ENCODE measurements around the gene RARA. TPM values are rescaled to one million over a fixed set of nuclear protein-coding genes. Genes with fewer than 3 reads are reported as not detected.

RARA gene
- total and polyA plus RNA-seq, 8 donors: 6.8 to 19.7 (median 11.6) TPM

DNA sequence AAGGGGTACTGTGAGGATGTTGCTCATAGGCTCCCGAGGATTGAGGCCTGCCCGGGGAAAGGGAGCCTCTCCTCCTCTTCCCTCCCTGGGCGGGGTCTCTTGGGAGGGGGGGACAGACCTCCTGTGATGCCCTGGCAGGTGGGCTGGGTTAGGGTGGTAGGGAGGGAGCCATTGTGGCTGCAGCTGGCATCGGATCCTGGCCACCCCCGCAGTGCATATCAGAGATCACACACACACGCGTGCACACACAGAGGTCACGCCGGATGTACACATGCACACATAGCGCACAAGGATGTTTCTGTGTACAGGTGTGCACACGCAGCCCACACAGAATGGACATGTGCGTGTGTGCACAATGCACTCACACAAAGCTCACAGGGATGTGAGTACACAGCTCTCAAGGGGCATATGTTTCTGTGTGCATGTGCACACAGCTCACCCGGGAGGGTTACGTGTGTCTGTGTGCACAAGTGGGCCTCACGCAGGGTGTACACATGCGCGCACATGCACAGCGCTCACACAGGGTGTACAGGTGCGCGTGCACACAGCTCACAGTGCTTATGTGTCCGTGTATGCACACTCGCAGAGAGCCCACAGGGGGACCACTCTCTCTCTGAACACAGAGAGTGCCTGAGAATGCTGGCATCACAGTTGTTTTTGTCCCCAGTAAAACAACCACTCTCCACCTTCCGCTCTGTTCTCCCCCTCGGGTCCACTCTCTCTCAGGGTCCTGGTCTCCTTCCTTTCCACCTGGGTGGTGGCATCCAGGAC is 53.1 kb downstream of the RARA start:
- no peaks in the 10 kb centered on the region for H3K27me3 ChIP-seq
- FAIRE-seq (no peak), ATAC-seq (no peak), DNase-seq (peak in 1 of 6 donors; percentile 58)
- intact Hi-C loops (cut with DNase I): loop anchor here in 2 of 3 donors (10.0 kb wide), 2 partner anchors 53 to 193 kb away; partner anchors contain the start of gene TOP2A (in 1 of the 2)
- H3K4me3 ChIP-seq: peak overlapping the region in 2 of 4 donors; percentile 46 to 65
- H3K9me3 ChIP-seq: no peaks in the 10 kb centered on the region
- no peak for TF ChIP-seq CTCF (IDR thresholded peaks at IDR 0.05)
- H3K27ac ChIP-seq: no peak overlapping the region
- WGBS, 2 donors: 57 to 65% methylated on average over 23 to 24 of the region's 24 CpGs
- H3K4me1 ChIP-seq: peaks cover 0 to 7% (median 0%) of the 10 kb centered on the region in 3 donors
- H3K36me3 ChIP-seq: no peaks in the 10 kb centered on the region

DNA sequence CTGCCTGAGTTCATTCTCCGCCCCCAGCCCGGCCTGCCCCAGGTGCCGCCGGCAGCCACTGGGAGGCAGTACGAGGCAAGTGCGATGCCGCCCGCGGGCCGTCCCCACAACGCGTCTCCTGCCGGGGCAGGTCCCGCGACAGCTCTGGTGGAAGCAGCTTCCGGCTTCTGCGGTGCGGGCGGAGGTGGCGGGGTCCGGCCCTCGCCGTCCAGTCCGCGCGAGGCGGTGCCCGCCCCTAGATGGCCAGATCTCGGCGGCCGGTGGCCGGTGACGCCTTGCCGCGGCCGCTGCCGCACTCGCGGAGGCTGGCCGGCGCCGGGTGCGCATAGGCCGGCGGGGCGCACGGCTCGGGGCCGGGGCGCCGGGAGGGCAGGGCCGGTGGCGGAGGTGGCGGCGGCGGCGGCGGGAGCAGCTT is 53.7 kb downstream of the RARA start:
- intact Hi-C loops (cut with DNase I): loop anchor here in 2 of 3 donors (10.0 kb wide), 2 partner anchors 52 to 192 kb away; partner anchors contain the start of gene TOP2A (in 1 of the 2)
- Histone ChIP-seq H3K9me3 (no peaks in the 10 kb centered on the region), H3K36me3 (no peaks in the 10 kb centered on the region), H3K4me1 (peaks cover 0 to 7% (median 0%) of the 10 kb centered on the region in 3 donors), H3K27ac (no peak overlapping the region), H3K27me3 (no peaks in the 10 kb centered on the region), H3K4me3 (peak overlapping the region; percentile 46 to 65 (median 49))
- peak; percentile 7 to 46 (median 26) for TF ChIP-seq CTCF (IDR thresholded peaks at IDR 0.05)
- WGBS, 2 donors: 0 to 1% methylated on average over 41 to 58 of the region's 58 CpGs
- no peak for FAIRE-seq
- DNase-seq: peak in 5 of 6 donors; percentile 66 to 93 (median 79)
- ATAC-seq: peak; percentile 68 to 86 (median 76)

DNA sequence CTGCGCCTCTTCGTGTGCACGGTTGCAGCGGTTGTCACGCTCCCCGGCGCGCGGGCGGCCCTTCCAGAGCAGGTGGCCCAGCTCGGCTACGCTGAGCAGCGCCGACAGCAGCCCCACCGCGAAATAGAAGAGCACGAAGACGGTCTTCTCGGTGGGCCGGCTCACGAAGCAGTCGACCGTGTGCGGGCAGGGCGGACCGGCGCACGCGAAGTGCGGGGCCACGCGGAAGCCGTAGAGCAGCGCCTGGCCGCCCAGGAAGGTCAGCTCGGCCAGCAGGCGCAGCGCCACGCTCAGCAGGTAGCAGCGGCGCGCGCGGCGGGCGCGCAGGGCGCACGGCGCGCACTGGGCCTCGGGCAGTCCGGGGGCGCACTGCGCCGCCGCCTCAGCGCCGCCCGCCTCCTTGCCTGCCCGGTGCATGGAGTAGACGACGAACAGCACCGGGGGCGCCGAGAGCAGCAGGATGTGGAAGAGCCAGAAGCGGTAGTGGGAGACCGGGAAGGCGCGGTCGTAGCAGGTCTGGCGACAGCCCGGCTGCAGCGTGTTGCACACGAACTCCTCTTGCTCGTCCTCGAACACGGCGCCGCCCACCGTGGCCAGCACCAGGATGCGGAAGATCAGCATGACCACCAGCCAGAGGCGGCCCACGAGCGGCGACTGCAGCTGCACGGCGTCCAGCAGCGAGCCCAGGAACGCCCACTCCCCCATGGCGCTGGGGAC is 54.3 kb downstream of the RARA start:
- WGBS, 2 donors: 4% methylated on average over 62 to 91 of the region's 91 CpGs
- intact Hi-C loops (cut with DNase I): loop anchor here in 2 of 3 donors (10.0 kb wide), 2 partner anchors 52 to 192 kb away; partner anchors contain the start of gene TOP2A (in 1 of the 2)
- peak overlapping the region; percentile 46 to 65 (median 49) for H3K4me3 ChIP-seq
- no peak overlapping the region for H3K27ac ChIP-seq
- H3K4me1 ChIP-seq: peaks cover 0 to 7% (median 0%) of the 10 kb centered on the region in 3 donors
- ATAC-seq: peak in 3 of 4 donors; percentile 24 to 60 (median 50)
- no peak for FAIRE-seq
- no peaks in the 10 kb centered on the region for H3K36me3 ChIP-seq
- peak in 2 of 6 donors; percentile 43 to 79 for DNase-seq
- no peak for TF ChIP-seq CTCF (IDR thresholded peaks at IDR 0.05)
- H3K9me3 ChIP-seq: no peaks in the 10 kb centered on the region
- no peaks in the 10 kb centered on the region for H3K27me3 ChIP-seq

DNA sequence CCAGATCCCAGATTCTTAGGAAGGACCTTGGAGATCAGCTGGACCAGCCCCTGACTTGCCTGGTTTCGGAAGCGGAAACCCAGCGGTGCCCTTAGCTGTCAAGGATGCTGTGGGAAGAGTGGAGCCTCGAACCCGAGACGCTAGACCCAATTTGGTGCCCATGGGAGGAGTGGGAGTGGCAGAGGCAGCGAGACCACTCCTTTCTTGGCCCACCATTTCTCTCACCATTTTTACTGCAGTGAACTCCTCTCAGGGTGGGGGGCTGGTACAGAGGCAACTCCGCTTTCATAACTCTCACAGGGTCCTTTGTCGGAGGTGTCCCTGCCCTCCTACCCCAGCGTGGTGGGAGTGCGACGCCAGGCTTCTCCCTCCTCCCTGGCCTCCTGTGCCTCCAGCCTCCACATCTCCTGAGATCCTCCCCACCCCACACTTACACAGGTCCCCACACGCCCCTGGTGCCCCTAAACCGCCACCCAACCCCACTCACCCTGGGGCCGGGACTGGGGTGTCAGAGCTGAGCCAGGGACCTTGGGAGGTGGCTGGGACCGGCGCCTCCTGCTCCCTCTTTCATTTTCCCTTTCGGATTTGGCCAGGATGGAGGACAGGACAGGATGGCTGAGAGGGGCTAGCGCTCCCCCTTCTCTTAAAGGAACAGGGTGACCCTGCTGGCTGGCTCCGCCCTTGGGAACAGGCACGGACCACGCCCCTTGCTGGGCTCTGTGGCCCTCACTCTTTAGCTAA is 55.3 kb downstream of the RARA start, which contains the start of gene GJD3:
GJD3 (minus strand) TSS at position 617 of the 741 bp plus-strand sequence. CDS start 922 bp downstream, outside the sequence.
- Histone ChIP-seq H3K9me3 (no peaks in the 10 kb centered on the region), H3K27me3 (no peaks in the 10 kb centered on the region), H3K4me1 (peaks cover 0 to 4% (median 0%) of the 10 kb centered on the region in 3 donors), H3K27ac (no peak within 1 kb of the TSS), H3K36me3 (no peaks in the 10 kb centered on the region), H3K4me3 (peak within 1 kb of the TSS; percentile 46 to 65 (median 49))
- 74 to 76% methylated on average over 22 of the region's 22 CpGs for WGBS, 2 donors
- TF ChIP-seq CTCF (IDR thresholded peaks at IDR 0.05): no peak
- FAIRE-seq: no peak
- intact Hi-C loops (cut with DNase I): loop anchor here in 2 of 3 donors (10.0 kb wide), 2 partner anchors 51 to 191 kb away; partner anchors contain the start of gene TOP2A (in 1 of the 2)
- ATAC-seq: no peak
- DNase-seq: peak in 1 of 6 donors; percentile 63

All from pancreas (tissue), 10 donors.